Skeletal muscle tissue (tissue), 4 donors: ENCODE measurements around the gene CRYBB2. TPM values are rescaled to one million over a fixed set of nuclear protein-coding genes. Genes with fewer than 3 reads are reported as not detected.
"Not testable (repeated sequence)": the region's sequence is repeated elsewhere in the genome, so short reads cannot be mapped to it uniquely, and the experiment has no call there.

Experiments
- H3K27ac ChIP-seq: one replicate; pipeline ENCODE4 v1.7.0; 2013; ENCODE audit warnings: mild to moderate bottlenecking, low read depth, low read length, inconsistent platforms
- H3K27me3 ChIP-seq, 3 donors: one replicate each; pipeline ENCODE4 v1.7.0; 2013; ENCODE audit warnings: low read length in 3 of 3; ENCODE audit not compliant: control insufficient read depth in 3 of 3, insufficient read depth in 3 of 3
- H3K36me3 ChIP-seq, 3 donors: one replicate each; pipeline ENCODE4 v1.7.0; 2013; ENCODE audit warnings: low read length in 3 of 3; ENCODE audit not compliant: control insufficient read depth in 3 of 3, insufficient read depth in 3 of 3
- H3K4me1 ChIP-seq, 3 donors: one replicate each; pipeline ENCODE4 v1.7.0; 2013; ENCODE audit warnings: low read length in 3 of 3, mild to moderate bottlenecking in 3 of 3; ENCODE audit not compliant: control insufficient read depth in 3 of 3, insufficient read depth in 3 of 3
- H3K4me3 ChIP-seq, 3 donors: one replicate each; pipeline ENCODE4 v1.7.0; 2013; ENCODE audit warnings: low read length in 3 of 3
- H3K9ac ChIP-seq, 3 donors: one replicate each; pipeline ENCODE4 v1.7.0; 2013; ENCODE audit warnings: low read length in 3 of 3, mild to moderate bottlenecking in 3 of 3, moderate library complexity in 2 of 3, low read depth in 1 of 3
- H3K9me3 ChIP-seq, 3 donors: one replicate each; pipeline ENCODE4 v1.7.0; 2013; ENCODE audit warnings: low read length in 3 of 3; ENCODE audit not compliant: control insufficient read depth in 3 of 3
- total RNA-seq: library from RNA; depleted of rRNA; stranded (reverse); fragments of >200 nt; gene quantifications from one replicate; pipeline ENCODE4 v1.2.3, GENCODE V29; 2014
- donor health status: Osteomylitis.

CRYBB2 gene
- total RNA-seq, 1 donor from 2014 or later: not detected

DNA sequence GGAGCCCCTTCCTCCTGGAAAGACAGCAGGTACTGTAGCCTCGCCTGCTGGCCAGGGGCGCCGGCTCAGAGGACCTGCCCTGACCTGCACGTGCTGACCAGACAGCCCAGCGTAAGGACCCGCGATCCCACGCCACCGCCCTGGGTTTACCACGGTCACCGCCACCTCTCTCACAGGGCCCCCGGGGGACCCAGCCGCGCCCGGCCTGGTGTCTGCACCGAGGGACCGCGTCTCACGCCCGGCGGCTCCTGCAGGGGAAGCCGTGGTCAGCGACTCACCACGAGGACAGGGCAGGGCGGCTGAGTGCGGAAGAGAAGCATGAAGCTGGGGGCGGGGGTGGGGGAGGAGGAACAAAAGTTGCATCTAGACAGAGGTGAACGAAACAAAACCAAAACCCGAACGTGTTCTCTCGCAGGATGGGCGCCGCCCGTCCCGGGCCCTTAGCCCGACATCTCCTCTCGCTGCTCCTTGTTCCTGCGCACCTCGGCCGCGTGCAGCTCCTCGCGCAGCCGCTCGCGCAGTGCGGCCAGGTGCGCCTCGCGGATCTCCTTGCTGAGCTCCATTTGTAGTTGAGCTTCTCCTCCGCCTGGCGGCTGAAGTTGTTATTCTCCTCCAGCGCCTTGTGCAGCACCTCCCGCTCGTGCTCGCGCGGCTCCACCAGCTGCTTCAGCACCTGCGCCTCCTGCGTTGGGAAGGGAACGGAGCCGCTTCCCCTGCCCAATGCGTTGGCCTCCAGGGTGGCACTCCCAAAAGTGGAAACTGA lies 40.4 kb upstream of the CRYBB2 start:
- H3K4me1 ChIP-seq, H3K9me3 ChIP-seq, H3K27me3 ChIP-seq, H3K9ac ChIP-seq, H3K4me3 ChIP-seq, H3K27ac ChIP-seq: not testable (repeated sequence)
- peaks cover 43 to 54% (median 45%) of the 10 kb centered on the region in 3 donors for H3K36me3 ChIP-seq

DNA sequence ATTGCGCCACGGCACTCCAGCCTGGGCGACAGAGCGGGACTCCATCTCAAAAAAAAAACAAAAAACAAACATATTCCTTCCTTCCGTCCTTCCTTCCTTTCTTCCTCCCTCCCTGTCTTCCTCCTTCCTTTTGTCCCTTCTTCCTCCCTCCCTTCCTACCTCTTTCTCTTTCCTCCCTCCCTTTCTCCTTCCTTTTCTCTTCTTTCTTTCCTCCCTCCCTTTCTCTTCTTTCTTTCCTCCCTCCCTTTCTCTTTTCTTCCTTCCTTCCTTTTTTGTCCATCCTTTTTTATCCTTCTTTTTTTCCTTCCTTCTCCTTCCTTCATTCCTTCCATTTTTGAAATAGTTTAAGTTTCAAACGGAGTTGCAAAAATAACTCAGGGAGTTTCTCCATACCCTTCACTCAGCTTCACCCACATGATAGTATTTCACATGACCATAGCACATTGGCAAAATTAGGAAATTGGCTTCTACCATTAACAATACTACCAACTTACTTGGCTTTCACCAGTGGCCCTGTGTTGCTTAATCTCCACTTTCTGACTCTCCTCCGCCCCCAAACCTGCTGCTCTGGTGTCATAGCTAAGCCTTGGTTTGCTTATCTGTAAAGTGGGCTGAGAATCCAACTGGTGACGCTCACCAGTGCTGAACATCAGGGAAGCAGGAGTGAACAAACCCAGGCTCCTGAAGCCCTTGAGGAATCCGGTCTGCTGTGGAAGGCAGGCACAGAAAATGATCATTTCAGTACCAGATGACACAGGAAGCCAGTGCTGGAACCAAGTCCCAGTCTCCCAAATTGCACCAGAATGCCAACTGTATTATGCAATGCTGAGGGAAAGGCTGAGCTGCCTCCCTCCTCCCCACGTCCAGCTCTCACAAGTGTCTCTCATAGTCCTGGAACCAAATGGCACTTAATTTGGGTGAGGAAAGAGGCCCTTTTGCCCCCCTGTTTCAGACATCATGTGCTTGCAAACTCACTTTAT lies 37.0 kb upstream of the CRYBB2 start:
- H3K27me3 ChIP-seq: no peaks in the 10 kb centered on the region
- H3K36me3 ChIP-seq: peaks cover 49 to 56% (median 53%) of the 10 kb centered on the region in 3 donors
- no peaks in the 10 kb centered on the region for H3K4me1 ChIP-seq
- H3K4me3 ChIP-seq: no peak overlapping the region
- no peak overlapping the region for H3K9ac ChIP-seq
- no peak overlapping the region for H3K27ac ChIP-seq
- no peaks in the 10 kb centered on the region for H3K9me3 ChIP-seq

DNA sequence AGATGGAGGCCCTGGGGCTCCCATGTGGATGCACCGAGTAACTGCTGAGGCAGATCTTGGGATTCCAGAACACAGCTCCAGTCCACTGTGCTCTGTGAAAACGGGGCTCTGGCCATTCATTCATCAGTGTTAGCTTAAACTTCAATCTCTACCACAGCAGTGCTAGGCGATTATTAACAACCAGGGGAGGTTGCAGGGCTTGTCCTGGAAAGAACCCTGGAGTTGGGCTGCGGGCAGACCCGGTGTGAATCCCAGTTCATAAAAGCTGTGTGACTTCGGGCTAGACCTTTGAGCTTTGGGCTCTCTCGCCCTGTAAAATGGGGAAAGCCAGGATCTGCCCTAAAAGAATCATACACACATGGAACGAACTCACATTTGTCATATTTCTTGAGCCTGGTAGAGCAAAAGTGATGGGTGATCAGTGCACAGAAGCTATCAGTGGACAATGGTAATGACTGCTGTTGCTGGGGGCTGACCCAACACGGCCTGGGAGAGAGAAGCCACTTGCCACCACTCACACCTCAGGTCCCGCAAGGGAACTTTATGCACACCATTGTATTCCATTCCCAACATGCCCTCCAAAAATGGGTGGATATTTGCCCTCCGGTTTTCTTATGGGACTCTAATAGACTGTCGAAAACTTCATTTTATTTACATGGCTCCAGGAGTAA lies 35.4 kb upstream of the CRYBB2 start:
- Histone ChIP-seq H3K4me1 (no peaks in the 10 kb centered on the region), H3K27me3 (no peaks in the 10 kb centered on the region), H3K36me3 (peaks cover 49 to 53% (median 51%) of the 10 kb centered on the region in 3 donors), H3K9me3 (no peaks in the 10 kb centered on the region), H3K27ac (no peak overlapping the region), H3K9ac (no peak overlapping the region), H3K4me3 (no peak overlapping the region)

DNA sequence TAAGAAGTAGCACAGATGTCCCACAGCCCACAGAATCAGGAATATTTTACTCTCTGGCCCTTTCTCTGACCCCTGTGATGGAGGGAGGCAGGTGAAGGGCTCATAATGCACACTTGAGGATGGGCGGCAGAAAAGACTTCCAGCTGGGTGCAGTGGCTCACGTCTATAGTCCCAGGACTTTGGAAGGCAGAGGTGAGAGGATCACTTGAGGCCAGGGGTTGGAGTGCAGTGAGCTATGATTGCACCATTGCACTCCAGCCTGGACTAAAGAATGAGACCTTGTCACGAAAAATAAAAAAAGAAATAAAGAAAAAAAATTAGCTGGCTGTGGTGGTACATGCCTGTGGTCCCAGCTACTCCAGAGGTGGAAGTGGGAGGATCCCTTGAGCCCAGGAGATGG lies 33.3 kb upstream of the CRYBB2 start:
- Histone ChIP-seq H3K9ac (no peak overlapping the region), H3K36me3 (peaks cover 53 to 57% (median 55%) of the 10 kb centered on the region in 3 donors), H3K27me3 (no peaks in the 10 kb centered on the region), H3K9me3 (no peaks in the 10 kb centered on the region), H3K4me3 (no peak overlapping the region), H3K4me1 (no peaks in the 10 kb centered on the region), H3K27ac (no peak overlapping the region)

DNA sequence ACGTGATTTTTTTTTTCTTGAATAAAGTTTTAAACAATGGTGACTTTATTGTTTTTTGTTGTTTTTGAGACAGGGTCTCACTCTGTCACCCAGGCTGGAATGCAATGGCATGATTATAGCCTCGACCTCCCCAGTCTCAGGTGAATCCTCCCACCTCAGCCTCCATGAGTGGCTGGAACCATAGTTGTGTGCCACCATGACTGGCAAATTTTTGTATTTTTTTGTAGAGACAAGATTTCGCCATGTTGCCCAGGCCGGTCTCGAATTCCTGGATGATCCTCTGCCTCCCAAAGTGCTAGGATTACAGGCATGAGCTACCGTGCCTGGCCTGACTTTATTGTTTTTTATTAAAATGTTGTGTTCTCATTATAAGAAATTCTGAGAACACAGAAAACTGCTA lies 32.0 kb upstream of the CRYBB2 start:
- Histone ChIP-seq H3K4me1 (no peaks in the 10 kb centered on the region), H3K9me3 (no peaks in the 10 kb centered on the region), H3K27me3 (no peaks in the 10 kb centered on the region), H3K36me3 (peaks cover 56 to 62% (median 56%) of the 10 kb centered on the region in 3 donors), H3K4me3 (no peak overlapping the region), H3K9ac (no peak overlapping the region), H3K27ac (no peak overlapping the region)

DNA sequence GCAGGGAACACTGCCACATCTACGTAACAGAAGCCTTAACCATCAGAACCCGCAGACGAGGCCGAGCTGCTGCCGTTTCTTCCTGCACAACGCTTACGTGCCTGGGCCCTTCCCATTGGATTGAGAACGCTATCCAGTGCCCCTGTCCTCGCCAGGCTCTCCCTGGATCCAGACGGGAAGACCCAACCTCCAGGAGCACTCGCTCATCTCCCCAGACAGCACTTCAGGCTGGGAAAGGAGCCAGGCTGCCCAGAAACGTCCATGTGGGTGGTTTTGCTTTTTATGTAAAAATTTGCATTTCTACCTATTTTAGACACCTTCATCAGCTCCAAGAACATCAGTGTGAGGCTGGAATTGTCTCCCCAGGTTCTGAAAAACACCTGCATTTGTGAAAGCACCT lies 27.0 kb upstream of the CRYBB2 start:
- H3K9ac ChIP-seq: no peak overlapping the region
- H3K36me3 ChIP-seq: peaks cover 34 to 58% (median 48%) of the 10 kb centered on the region in 3 donors

DNA sequence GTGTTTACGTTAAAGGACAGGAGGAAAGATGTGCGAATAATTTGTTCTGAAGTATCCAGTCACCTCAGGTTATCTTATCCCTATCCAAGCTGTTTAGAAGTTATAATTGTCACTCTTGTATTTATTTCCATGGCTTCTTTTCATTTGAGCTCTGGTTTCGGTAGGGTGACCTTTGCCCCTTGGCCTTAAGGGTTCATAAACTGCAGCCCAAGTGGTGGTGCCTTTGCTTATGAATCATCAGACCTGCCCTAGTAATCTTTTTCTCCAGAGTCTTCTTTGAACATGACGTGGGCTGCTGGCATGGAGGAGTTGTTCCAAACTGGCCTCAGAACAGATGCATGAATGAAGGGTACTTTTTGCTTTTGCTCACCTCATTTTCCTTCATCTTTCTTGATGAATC lies 26.3 kb upstream of the CRYBB2 start:
- Histone ChIP-seq H3K36me3 (peaks cover 41 to 64% (median 52%) of the 10 kb centered on the region in 3 donors), H3K27me3 (no peaks in the 10 kb centered on the region)

More for the DNA sequence above, 27.0 kb upstream of the CRYBB2 start:
- no peak overlapping the region for H3K4me3 ChIP-seq
- H3K27me3 ChIP-seq: no peaks in the 10 kb centered on the region
- no peaks in the 10 kb centered on the region for H3K9me3 ChIP-seq
- no peak overlapping the region for H3K27ac ChIP-seq
- no peaks in the 10 kb centered on the region for H3K4me1 ChIP-seq

DNA sequence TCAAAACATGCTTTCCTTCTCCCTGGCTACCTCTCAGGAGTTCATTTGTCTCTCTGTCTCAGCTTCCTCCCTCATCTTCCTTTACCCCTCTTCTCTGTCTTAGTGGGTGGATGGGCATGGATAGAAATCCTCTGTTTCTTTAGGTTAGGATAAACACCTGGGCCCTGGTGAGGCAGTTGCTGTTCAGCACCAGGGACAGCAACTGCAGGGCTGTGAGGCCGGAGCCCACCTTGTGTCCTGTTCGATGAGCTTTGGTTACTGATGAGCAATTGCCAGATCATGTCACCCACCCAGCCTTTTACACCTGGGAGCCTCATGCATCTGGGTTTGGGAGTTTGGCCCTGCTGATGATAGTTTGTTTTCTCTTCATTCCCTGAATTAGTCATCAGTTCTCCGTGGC lies 25.9 kb upstream of the CRYBB2 start:
- H3K27ac ChIP-seq: no peak overlapping the region
- peaks cover 42 to 66% (median 52%) of the 10 kb centered on the region in 3 donors for H3K36me3 ChIP-seq
- no peaks in the 10 kb centered on the region for H3K9me3 ChIP-seq
- no peak overlapping the region for H3K9ac ChIP-seq
- no peaks in the 10 kb centered on the region for H3K27me3 ChIP-seq
- no peak overlapping the region for H3K4me3 ChIP-seq
- no peaks in the 10 kb centered on the region for H3K4me1 ChIP-seq

More for the DNA sequence above, 26.3 kb upstream of the CRYBB2 start:
- H3K9me3 ChIP-seq: no peaks in the 10 kb centered on the region
- H3K9ac ChIP-seq: no peak overlapping the region
- H3K4me3 ChIP-seq: no peak overlapping the region
- no peak overlapping the region for H3K27ac ChIP-seq
- H3K4me1 ChIP-seq: no peaks in the 10 kb centered on the region

DNA sequence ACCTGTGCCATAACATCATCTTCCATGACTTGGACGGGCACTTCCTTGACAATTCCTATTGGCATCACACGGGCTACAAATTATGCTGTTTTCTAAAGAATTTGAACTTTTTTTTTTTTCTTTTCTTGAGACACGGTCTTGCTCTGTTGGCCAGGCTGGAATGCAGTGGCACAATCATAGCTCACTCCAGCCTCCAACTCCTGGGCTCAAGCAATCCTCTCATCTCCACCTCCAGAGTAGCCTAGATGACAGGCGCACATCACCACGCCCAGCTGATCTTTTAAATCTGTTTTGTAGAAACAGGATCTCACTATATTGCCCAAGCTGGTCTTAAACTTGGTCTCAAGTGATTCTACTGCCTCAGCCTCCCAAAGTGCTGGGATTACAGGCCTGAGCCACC lies 23.1 kb upstream of the CRYBB2 start:
- Histone ChIP-seq H3K27me3 (no peaks in the 10 kb centered on the region), H3K9ac (no peak overlapping the region), H3K27ac (no peak overlapping the region), H3K4me1 (no peaks in the 10 kb centered on the region), H3K9me3 (no peaks in the 10 kb centered on the region), H3K4me3 (no peak overlapping the region), H3K36me3 (peaks cover 34 to 55% (median 39%) of the 10 kb centered on the region in 3 donors)
